ENCODE measurements around the gene CD80.

The CD80 gene

GRCh38 chr3:119494597-119494996 is 64.8 kb downstream of the CD80 start:
- no peak for DNase-seq (ENCODE audit: low read depth)

- no peak for DNase-seq (ENCODE audit: low read depth)
These were observed 66.6 kb downstream of the CD80 start for GRCh38 chr3:119492810-119493209.

- no peak for DNase-seq (ENCODE audit: low read depth)
These were observed 67.3 kb downstream of the CD80 start for GRCh38 chr3:119492128-119492527.

DNA sequence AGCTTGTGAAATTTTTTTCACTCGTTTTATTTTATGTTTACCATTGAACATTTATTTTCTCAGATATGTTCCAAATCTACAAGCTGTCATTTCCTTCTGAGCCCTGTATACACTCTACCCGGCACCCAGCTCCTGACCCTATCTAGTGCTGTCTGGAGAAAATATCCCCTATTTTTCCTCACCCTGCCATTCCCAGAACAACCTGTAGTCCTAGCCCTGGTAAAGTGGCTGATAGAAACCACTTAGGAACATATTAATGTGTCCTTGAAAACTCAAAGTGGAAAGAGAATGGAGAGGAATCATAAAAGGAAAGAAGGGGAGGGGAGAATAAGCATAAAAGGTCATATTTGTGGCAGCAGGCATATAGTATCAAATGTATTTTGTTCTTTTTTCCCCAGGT is 69.3 kb downstream of the CD80 start:
- DNase-seq (ENCODE audit: low read depth), result no peak

- no peak for DNase-seq (ENCODE audit: low read depth)
These were observed 73.9 kb downstream of the CD80 start for GRCh38 chr3:119485563-119485962.

- no peak for DNase-seq (ENCODE audit: low read depth)
These were observed 76.3 kb downstream of the CD80 start for GRCh38 chr3:119483101-119483500.

GRCh38 chr3:119481079-119481478 is 78.3 kb downstream of the CD80 start:
- no peak for DNase-seq (ENCODE audit: low read depth)
